ENCODE results near the gene LHFPL3.

The LHFPL3 gene

GRCh38 chr7:104652434-104652833 lies 324.0 kb downstream of the LHFPL3 start:
- no peak for TF ChIP-seq CTCF (conservative IDR thresholded peaks at IDR 0.05)
- no peak overlapping the region for H3K27ac ChIP-seq

- TF ChIP-seq CTCF (conservative IDR thresholded peaks at IDR 0.05): no peak
- H3K27ac ChIP-seq: no peak overlapping the region
Measured at GRCh38 chr7:104652865-104653264, 324.5 kb downstream of the LHFPL3 start.

GRCh38 chr7:104653825-104654401 lies 325.5 kb downstream of the LHFPL3 start:
- no peak overlapping the region for H3K27ac ChIP-seq
- no peak for TF ChIP-seq CTCF (conservative IDR thresholded peaks at IDR 0.05)

- H3K27ac ChIP-seq: no peak overlapping the region
- no peak for TF ChIP-seq CTCF (conservative IDR thresholded peaks at IDR 0.05)
Measured at GRCh38 chr7:104655592-104655991, 327.2 kb downstream of the LHFPL3 start.

GRCh38 chr7:104656467-104656866 lies 328.1 kb downstream of the LHFPL3 start:
- TF ChIP-seq CTCF (conservative IDR thresholded peaks at IDR 0.05): no peak

GRCh38 chr7:104657134-104657533 lies 328.7 kb downstream of the LHFPL3 start:
- TF ChIP-seq CTCF (conservative IDR thresholded peaks at IDR 0.05): no peak
- no peak overlapping the region for H3K27ac ChIP-seq

More at GRCh38 chr7:104656467-104656866, 328.1 kb downstream of the LHFPL3 start:
- no peak overlapping the region for H3K27ac ChIP-seq

- no peak for TF ChIP-seq CTCF (conservative IDR thresholded peaks at IDR 0.05)
- no peak overlapping the region for H3K27ac ChIP-seq
Measured at GRCh38 chr7:104661575-104661974, 333.2 kb downstream of the LHFPL3 start.

Data from VCaP (cell line).